ENCODE measurements around the gene FAM47A. TPM values are rescaled to one million over a fixed set of nuclear protein-coding genes. Genes with fewer than 3 reads are reported as not detected.

The FAM47A gene
- total RNA-seq, 2 experiments from 2014 or later: not detected

DNA sequence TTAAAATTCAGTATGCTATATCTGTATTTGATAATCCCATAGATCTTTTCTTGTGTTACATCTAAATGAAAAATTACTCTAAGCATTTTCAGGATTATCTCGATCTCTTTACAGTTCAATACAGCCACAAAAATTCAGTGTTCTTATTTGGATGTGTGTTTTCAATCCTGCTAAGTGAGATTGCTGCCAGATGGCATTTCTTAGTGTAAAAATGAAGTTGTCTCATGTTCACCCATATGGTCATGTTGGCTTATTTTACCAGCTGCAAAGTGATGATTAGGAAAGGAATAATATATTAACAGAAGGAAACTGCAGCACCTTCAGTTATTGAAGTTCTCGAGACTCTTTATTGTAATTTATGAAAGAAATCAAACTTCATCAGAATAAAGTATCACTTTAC, 12.1 kb upstream of the FAM47A start:
- H4K20me1 ChIP-seq (ENCODE audit: insufficient read depth, low read length): no peaks in the 10 kb centered on the region

DNA sequence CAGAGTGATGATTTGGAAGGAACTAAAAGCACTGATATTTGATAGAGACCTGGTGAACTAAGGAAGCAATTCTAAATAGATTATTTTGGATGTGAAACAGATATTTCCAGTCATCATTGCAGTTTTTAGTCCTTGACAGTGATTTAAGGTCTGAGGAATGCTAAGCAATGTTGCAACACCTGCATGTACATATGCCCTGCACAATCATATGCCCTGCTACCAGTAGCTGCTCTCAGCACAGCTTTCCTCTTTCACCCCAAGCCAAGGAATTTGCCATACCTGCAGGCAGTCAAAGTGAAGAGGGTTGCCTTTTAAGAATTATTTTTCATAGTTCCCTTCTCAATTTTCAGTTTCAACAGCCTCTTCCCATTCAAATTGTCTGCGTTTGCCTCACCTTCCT, 8.7 kb upstream of the FAM47A start:
- no peak for DNase-seq (ENCODE audit: low spot score)
- H4K20me1 ChIP-seq (ENCODE audit: insufficient read depth, low read length): no peaks in the 10 kb centered on the region
- H3K9me3 ChIP-seq (ENCODE audit: low read length): no peaks in the 10 kb centered on the region
- BruUV-seq (replicated peaks): no TSS peak
- no peak overlapping the region for H3K27ac ChIP-seq (ENCODE audit: low read depth, low read length, poor library complexity, severe bottlenecking)
- CTCF ChIA-PET (ENCODE audit: unreplicated experiment): no interaction called here
- H3K79me2 ChIP-seq (ENCODE audit: insufficient read depth, low read depth, low read length): no peaks in the 10 kb centered on the region
- POLR2A ChIA-PET: interaction anchor here (0.6 kb wide), 1 partner anchor 424 kb away, joined by 3 read pairs; no protein-coding TSS in a partner anchor
- TF ChIP-seq, protein P1, sequence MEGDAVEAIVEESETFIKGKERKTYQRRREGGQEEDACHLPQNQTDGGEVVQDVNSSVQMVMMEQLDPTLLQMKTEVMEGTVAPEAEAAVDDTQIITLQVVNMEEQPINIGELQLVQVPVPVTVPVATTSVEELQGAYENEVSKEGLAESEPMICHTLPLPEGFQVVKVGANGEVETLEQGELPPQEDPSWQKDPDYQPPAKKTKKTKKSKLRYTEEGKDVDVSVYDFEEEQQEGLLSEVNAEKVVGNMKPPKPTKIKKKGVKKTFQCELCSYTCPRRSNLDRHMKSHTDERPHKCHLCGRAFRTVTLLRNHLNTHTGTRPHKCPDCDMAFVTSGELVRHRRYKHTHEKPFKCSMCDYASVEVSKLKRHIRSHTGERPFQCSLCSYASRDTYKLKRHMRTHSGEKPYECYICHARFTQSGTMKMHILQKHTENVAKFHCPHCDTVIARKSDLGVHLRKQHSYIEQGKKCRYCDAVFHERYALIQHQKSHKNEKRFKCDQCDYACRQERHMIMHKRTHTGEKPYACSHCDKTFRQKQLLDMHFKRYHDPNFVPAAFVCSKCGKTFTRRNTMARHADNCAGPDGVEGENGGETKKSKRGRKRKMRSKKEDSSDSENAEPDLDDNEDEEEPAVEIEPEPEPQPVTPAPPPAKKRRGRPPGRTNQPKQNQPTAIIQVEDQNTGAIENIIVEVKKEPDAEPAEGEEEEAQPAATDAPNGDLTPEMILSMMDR (conservative IDR thresholded peaks at IDR 0.05; ENCODE audit: low read length): no peak
- TF ChIP-seq EZH2phosphoT487 (IDR thresholded peaks at IDR 0.05; ENCODE audit: borderline replicate concordance, low read depth, low read length): no peak
- no peaks in the 10 kb centered on the region for H3K4me1 ChIP-seq (ENCODE audit: insufficient read depth, low read length, poor library complexity, severe bottlenecking)
- intact Hi-C loops (cut with micrococcal nuclease; ENCODE audit: unreplicated experiment): no loop called here
- H2AFZ ChIP-seq (ENCODE audit: low read length): no peak overlapping the region
- H3K4me3 ChIP-seq (ENCODE audit: low read depth, low read length, poor library complexity, severe bottlenecking): no peak overlapping the region
- no peaks in the 10 kb centered on the region for H3K9me2 ChIP-seq (ENCODE audit: insufficient read depth, low read length)
- no peak overlapping the region for H3K4me2 ChIP-seq (ENCODE audit: low read length)
- H3K36me3 ChIP-seq (ENCODE audit: insufficient read depth, low read length): no peaks in the 10 kb centered on the region

More for the DNA sequence above, 12.1 kb upstream of the FAM47A start:
- no TSS peak for BruUV-seq (replicated peaks)
- DNase-seq (ENCODE audit: low spot score): no peak
- Histone ChIP-seq H3K4me1 (ENCODE audit: insufficient read depth, low read length, poor library complexity, severe bottlenecking) (no peaks in the 10 kb centered on the region), H3K27ac (ENCODE audit: low read depth, low read length, poor library complexity, severe bottlenecking) (no peak overlapping the region), H3K36me3 (ENCODE audit: insufficient read depth, low read length) (no peaks in the 10 kb centered on the region), H3K79me2 (ENCODE audit: insufficient read depth, low read depth, low read length) (no peaks in the 10 kb centered on the region), H3K9me3 (ENCODE audit: low read length) (no peaks in the 10 kb centered on the region), H3K9me2 (ENCODE audit: insufficient read depth, low read length) (no peaks in the 10 kb centered on the region), H2AFZ (ENCODE audit: low read length) (no peak overlapping the region), H3K4me3 (ENCODE audit: low read depth, low read length, poor library complexity, severe bottlenecking) (no peak overlapping the region), H3K4me2 (ENCODE audit: low read length) (no peak overlapping the region)
- TF ChIP-seq, protein P1 (conservative IDR thresholded peaks at IDR 0.05; ENCODE audit: low read length): no peak
- TF ChIP-seq EZH2phosphoT487 (IDR thresholded peaks at IDR 0.05; ENCODE audit: borderline replicate concordance, low read depth, low read length): no peak
- POLR2A ChIA-PET: interaction anchor here (0.6 kb wide), 1 partner anchor 671 kb away, joined by 4 read pairs; no protein-coding TSS in a partner anchor
- CTCF ChIA-PET (ENCODE audit: unreplicated experiment): no interaction called here
- intact Hi-C loops (cut with micrococcal nuclease; ENCODE audit: unreplicated experiment): no loop called here

DNA sequence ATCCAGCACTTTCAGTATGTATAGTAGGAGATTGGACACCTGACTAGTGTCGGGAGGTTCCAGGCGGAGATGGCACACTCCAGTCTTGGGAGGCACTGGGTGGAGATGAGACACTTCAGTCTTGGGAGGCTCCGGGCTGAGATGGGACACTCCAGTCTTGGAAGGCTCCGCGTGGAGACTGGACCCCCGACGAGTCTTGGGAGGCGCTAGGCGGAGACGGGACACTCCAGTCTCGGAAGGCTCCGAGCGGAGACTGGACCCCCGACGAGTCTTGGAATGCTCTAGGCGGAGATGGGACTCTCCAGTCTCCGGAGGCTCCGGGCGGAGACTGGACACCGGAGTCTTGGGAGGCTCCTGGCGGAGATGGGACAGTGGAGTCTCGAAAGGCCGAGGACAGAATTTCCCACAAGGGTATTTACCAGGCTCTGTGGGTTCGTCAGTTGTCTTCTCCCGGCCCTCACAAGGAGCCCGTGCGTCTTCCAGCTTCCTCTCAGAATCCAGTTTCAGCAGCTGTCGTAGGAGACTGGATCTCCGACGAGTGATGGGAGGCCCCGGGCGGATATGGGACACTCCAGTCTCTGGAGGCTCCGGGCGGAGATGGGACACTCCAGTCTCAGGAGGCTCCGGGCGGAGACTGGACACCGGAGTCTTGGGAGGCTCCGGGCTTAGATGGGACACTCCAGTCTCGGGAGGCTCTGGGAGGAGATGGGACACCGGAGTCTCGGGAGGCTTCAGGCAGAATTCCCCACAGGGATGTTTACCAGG, 952 bp downstream of the FAM47A start:
- H4K20me1 ChIP-seq (ENCODE audit: insufficient read depth, low read length): no peaks in the 10 kb centered on the region
- H2AFZ ChIP-seq (ENCODE audit: low read length): no peak overlapping the region
- no TSS peak for BruUV-seq (replicated peaks)
- no peaks in the 10 kb centered on the region for H3K36me3 ChIP-seq (ENCODE audit: insufficient read depth, low read length)
- no peak overlapping the region for H3K4me2 ChIP-seq (ENCODE audit: low read length)
- H3K79me2 ChIP-seq (ENCODE audit: insufficient read depth, low read depth, low read length): no peaks in the 10 kb centered on the region
- intact Hi-C loops (cut with micrococcal nuclease; ENCODE audit: unreplicated experiment): no loop called here
- H3K9me3 ChIP-seq (ENCODE audit: low read length): no peaks in the 10 kb centered on the region
- POLR2A ChIA-PET: no interaction called here
- no peak overlapping the region for H3K4me3 ChIP-seq (ENCODE audit: low read depth, low read length, poor library complexity, severe bottlenecking)
- CTCF ChIA-PET (ENCODE audit: unreplicated experiment): no interaction called here
- H3K4me1 ChIP-seq (ENCODE audit: insufficient read depth, low read length, poor library complexity, severe bottlenecking): no peaks in the 10 kb centered on the region
- TF ChIP-seq, protein P1 (conservative IDR thresholded peaks at IDR 0.05; ENCODE audit: low read length): no peak
- no peak for TF ChIP-seq EZH2phosphoT487 (IDR thresholded peaks at IDR 0.05; ENCODE audit: borderline replicate concordance, low read depth, low read length)
- no peaks in the 10 kb centered on the region for H3K9me2 ChIP-seq (ENCODE audit: insufficient read depth, low read length)
- no peak for DNase-seq (ENCODE audit: low spot score)
- H3K27ac ChIP-seq (ENCODE audit: low read depth, low read length, poor library complexity, severe bottlenecking): no peak overlapping the region
